Neural crest cell (in vitro differentiated cells): ENCODE data around the gene ADAM33. TPM values are rescaled to one million over a fixed set of nuclear protein-coding genes. Genes with fewer than 3 reads are reported as not detected.

ENCODE experiments used
- DNase-seq: peaks from one replicate; pipeline ENCODE4 v3.0.0; 2021; ENCODE audit warnings: low read depth, mixed read lengths, low spot score
- H3K27ac Mint-ChIP-seq: one replicate; pipeline ENCODE4 v1.8.0; 2021; ENCODE audit warnings: mild to moderate bottlenecking, mixed read lengths; ENCODE audit not compliant: unreplicated experiment
- H3K27me3 Mint-ChIP-seq: 2 replicates; pipeline ENCODE4 v1.8.0; 2021; ENCODE audit warnings: low read depth, mild to moderate bottlenecking, mixed read lengths
- H3K36me3 Mint-ChIP-seq: 2 replicates; pipeline ENCODE4 v1.8.0; 2021; ENCODE audit warnings: low read depth, mild to moderate bottlenecking, mixed read lengths
- H3K4me1 Mint-ChIP-seq: 2 replicates; pipeline ENCODE4 v1.8.0; 2021; ENCODE audit warnings: mixed read lengths
- H3K4me3 Mint-ChIP-seq: one replicate; pipeline ENCODE4 v1.8.0; 2021; ENCODE audit warnings: mild to moderate bottlenecking, mixed read lengths
- H3K9me3 Mint-ChIP-seq: 2 replicates; pipeline ENCODE4 v1.8.0; 2021; ENCODE audit warnings: mixed read lengths
- total RNA-seq: library from RNA; stranded (reverse); gene quantifications from 2 replicates; pipeline ENCODE4 v1.2.1, GENCODE V29; 2021
- TF ChIP-seq, protein P1 (sequence below): fragments of 200-600 bp; sonication (generic); conservative IDR thresholded peaks from 2 replicates; pipeline ENCODE4 v1.5.0; 2021; ENCODE audit warnings: antibody characterized with exemption, mild to moderate bottlenecking

The ADAM33 gene
- total RNA-seq, 1 donor from 2014 or later: 3.2 TPM

DNA sequence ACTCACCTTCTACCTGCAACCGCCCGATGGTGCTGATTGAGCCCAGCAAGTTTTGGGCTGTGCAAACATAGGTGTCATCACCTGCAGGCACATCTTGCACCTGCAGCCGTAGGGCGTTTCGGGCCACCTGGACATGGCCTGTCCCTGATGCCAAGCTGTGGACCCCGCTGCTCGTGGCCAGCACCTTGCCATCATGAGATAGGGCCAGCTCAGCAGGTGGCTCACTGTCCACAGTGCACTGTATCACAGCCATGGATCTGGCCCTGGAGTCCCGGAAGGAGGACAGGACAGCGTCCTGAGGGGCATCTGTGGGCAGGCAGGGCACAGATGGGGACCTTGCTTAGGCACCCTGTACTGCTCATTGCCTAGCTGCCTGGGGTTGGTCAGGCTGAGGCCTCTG lies 10.1 kb upstream of the ADAM33 start:
- H3K4me3 Mint-ChIP-seq: no peak overlapping the region
- TF ChIP-seq, protein P1, sequence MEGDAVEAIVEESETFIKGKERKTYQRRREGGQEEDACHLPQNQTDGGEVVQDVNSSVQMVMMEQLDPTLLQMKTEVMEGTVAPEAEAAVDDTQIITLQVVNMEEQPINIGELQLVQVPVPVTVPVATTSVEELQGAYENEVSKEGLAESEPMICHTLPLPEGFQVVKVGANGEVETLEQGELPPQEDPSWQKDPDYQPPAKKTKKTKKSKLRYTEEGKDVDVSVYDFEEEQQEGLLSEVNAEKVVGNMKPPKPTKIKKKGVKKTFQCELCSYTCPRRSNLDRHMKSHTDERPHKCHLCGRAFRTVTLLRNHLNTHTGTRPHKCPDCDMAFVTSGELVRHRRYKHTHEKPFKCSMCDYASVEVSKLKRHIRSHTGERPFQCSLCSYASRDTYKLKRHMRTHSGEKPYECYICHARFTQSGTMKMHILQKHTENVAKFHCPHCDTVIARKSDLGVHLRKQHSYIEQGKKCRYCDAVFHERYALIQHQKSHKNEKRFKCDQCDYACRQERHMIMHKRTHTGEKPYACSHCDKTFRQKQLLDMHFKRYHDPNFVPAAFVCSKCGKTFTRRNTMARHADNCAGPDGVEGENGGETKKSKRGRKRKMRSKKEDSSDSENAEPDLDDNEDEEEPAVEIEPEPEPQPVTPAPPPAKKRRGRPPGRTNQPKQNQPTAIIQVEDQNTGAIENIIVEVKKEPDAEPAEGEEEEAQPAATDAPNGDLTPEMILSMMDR: no peak
- no peaks in the 10 kb centered on the region for H3K27me3 Mint-ChIP-seq
- H3K27ac Mint-ChIP-seq: no peak overlapping the region
- peaks cover 3% of the 10 kb centered on the region for H3K4me1 Mint-ChIP-seq
- H3K9me3 Mint-ChIP-seq: no peaks in the 10 kb centered on the region
- H3K36me3 Mint-ChIP-seq: no peaks in the 10 kb centered on the region
- no peak for DNase-seq

DNA sequence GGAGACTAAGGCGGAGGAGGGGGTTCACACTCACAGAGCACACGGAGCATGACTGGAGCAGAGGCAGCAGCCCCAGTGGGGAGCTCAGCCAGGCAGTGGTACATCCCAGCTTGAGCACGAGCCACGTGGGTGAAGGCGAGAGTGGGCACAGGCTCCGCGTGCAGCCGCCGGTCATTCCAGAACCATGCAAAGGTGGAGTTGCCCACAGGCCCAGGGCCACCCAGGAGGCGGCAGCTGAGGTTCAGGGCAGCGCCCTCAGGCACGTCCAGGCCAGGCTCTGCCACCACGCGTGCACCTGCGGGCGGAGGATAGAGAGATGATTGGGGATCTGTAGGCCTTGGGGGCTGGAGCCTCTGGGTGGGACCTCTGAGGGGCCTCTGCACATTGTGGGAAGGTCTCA lies 9.5 kb upstream of the ADAM33 start:
- Mint-ChIP-seq H3K27ac (no peak overlapping the region), H3K36me3 (no peaks in the 10 kb centered on the region), H3K27me3 (no peaks in the 10 kb centered on the region), H3K9me3 (no peaks in the 10 kb centered on the region), H3K4me3 (no peak overlapping the region), H3K4me1 (peaks cover 3% of the 10 kb centered on the region)
- TF ChIP-seq, protein P1: no peak
- DNase-seq: no peak

GRCh38 chr20:3690413-3690812 lies 8.6 kb upstream of the ADAM33 start:
- peaks cover 4% of the 10 kb centered on the region for H3K27me3 Mint-ChIP-seq
- no peak overlapping the region for H3K4me3 Mint-ChIP-seq
- DNase-seq: no peak
- no peaks in the 10 kb centered on the region for H3K36me3 Mint-ChIP-seq
- TF ChIP-seq, protein P1: no peak
- H3K9me3 Mint-ChIP-seq: no peaks in the 10 kb centered on the region
- peaks cover 3% of the 10 kb centered on the region for H3K4me1 Mint-ChIP-seq
- H3K27ac Mint-ChIP-seq: no peak overlapping the region

DNA sequence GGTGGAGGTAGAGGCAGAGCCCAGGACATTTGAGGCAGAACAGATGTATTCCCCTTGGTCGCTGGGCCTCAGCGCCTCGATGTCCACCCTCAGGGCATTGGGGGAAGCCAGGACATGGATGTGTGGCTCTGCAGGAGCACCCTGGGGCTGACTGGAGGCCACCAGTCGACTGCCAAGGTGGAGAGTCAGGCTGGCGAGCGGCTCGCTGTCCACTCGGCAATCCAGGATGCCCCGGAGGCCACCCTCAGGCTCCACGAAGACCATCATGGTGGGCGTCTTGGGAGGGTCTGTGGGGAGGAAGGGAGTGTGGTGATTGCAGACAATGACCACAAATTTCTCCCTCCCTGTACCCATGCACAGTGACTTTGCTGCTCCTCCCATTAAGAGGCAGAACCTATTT lies 8.2 kb upstream of the ADAM33 start:
- Mint-ChIP-seq H3K27ac (no peak overlapping the region), H3K36me3 (no peaks in the 10 kb centered on the region), H3K4me3 (no peak overlapping the region), H3K9me3 (no peaks in the 10 kb centered on the region), H3K4me1 (peaks cover 3% of the 10 kb centered on the region), H3K27me3 (peaks cover 7% of the 10 kb centered on the region)
- no peak for DNase-seq
- TF ChIP-seq, protein P1: no peak

DNA sequence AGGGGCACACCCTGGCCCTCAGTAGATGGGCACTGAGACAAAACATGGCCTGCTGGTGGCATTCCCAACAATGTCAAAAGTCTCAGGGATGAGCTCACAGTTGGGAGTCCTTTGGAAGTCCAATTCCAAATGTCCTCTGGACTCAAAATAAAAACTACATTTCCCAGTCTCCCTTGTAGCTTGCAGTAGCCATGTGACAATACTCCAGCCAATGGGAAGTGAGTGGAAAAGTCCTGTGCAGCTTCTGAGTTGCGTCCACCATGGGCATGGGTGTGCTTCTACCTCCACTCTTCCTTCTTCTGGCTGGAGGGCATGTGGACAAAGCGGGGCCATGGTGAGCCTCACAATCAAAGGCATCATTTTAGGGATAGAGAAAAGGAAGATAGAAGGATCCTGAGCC lies 5.8 kb upstream of the ADAM33 start:
- Mint-ChIP-seq H3K4me1 (peaks cover 8% of the 10 kb centered on the region), H3K36me3 (no peaks in the 10 kb centered on the region), H3K27me3 (peaks cover 24% of the 10 kb centered on the region), H3K4me3 (no peak overlapping the region), H3K9me3 (no peaks in the 10 kb centered on the region), H3K27ac (no peak overlapping the region)
- DNase-seq: no peak
- TF ChIP-seq, protein P1: no peak

- Mint-ChIP-seq H3K4me1 (peaks cover 8% of the 10 kb centered on the region), H3K9me3 (no peaks in the 10 kb centered on the region), H3K4me3 (no peak overlapping the region), H3K36me3 (no peaks in the 10 kb centered on the region), H3K27ac (no peak overlapping the region), H3K27me3 (peaks cover 30% of the 10 kb centered on the region)
- TF ChIP-seq, protein P1: no peak
- no peak for DNase-seq
Measured at GRCh38 chr20:3686867-3687321, 5.1 kb upstream of the ADAM33 start.
